Stimulated activated CD8-positive, alpha-beta memory T cell treated with anti-CD3 and anti-CD28 coated beads, Interleukin-7, amount 100 ng/mL, for 4 hours (primary cell): ENCODE data around the gene TERT.
A peak's percentile ranks its signal among the peaks of the same experiment; 100 is the strongest.

ENCODE experiments used
- DNase-seq, 2 donors: peaks; one replicate each; pipeline ENCODE4 v3.0.0-alpha.2; 2020; ENCODE audit warnings: low read depth in 2 of 2

TERT gene

DNA sequence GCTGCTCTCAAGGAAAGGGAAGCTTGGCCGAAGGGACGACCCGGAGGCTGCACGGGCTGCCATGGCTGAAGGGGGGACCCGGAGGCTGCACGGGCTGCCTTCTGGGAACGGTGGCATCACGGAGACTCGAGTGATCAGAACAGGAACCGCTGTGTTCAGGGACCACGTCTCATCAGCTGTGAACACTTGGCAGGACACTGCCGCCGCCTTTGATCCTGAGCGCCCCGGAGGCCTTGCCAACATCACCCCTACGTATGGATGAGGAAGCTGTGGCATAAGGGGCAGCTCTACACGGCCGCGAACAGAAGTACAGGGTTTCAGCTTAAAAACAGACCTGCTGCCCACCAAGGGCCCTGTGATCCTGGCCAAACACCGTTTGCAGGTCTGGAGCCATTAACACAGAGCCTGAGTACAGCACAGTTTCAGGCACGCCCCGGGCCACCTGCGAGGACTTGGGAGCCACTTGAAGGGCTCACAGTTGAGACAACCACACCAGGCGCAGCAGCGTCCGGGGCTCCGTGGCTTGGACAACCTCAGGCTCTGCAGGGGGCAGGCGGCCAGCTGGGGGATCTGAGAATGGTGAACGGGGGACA is 23.9 kb upstream of the TERT start:
- DNase-seq: no peak

DNA sequence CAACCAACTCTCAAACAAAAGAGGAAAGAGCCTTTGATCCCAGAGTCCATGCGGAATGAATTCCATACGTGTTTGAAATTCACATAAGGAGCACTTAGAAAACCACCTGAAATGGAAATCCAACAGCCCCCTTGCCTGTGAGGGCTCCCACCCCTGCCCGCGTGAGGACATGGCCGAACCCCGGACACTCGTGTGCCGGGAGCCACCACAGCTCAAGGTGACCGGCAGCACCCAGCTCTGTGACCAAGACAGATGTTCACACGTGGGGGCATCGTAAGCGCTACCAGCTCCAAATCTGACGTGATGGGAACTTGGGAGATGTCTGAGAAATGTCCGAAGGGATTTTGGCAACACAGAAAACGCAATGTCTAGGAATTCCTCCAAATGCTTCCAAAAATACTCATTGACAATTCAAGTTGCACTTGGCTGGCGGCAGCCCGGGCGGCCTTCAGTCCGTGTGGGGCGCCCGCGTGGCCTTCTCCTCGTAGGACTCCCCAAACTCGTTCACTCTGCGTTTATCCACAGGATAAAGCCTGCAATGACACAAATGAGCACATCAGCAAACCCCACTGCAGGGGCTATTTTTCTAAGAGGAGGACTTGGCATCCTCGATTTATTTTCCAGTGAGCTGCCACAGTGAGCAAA is 23.2 kb upstream of the TERT start:
- DNase-seq: no peak

DNA sequence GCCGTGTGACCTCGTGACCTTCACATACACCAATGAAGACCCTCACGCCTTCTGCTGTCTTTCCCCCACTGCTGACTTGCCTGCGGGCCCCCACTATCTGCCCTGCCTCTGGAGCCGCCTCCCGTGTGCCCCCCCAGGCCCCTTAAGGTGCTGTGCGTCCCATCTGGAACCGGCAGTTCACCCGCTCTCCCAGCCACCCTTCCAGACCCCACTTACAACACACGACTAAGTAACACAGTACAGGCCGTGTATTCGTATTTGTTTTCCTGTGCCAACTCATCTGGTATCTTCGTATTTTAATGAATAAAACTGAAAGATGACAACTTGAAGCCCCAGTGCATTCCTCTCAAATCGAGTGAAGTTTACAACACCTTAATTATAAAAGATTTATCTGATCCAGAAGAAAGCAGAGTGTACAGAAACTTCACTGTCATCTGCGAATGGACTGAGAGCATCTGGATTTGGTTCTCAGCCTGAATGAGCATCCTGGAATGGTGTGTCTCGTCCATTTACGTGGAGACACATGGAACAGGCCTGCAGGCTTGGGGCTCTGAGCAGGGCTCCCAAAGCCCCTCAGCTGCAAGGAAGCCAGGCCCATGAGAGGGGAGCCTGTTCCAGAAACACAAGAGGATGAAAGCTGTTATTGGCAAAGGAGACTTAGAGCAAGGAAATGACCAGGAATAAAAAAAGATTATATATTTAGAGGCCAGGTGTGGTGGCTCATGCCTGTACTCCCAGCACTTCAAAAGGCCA is 21.9 kb upstream of the TERT start:
- no peak for DNase-seq

DNA sequence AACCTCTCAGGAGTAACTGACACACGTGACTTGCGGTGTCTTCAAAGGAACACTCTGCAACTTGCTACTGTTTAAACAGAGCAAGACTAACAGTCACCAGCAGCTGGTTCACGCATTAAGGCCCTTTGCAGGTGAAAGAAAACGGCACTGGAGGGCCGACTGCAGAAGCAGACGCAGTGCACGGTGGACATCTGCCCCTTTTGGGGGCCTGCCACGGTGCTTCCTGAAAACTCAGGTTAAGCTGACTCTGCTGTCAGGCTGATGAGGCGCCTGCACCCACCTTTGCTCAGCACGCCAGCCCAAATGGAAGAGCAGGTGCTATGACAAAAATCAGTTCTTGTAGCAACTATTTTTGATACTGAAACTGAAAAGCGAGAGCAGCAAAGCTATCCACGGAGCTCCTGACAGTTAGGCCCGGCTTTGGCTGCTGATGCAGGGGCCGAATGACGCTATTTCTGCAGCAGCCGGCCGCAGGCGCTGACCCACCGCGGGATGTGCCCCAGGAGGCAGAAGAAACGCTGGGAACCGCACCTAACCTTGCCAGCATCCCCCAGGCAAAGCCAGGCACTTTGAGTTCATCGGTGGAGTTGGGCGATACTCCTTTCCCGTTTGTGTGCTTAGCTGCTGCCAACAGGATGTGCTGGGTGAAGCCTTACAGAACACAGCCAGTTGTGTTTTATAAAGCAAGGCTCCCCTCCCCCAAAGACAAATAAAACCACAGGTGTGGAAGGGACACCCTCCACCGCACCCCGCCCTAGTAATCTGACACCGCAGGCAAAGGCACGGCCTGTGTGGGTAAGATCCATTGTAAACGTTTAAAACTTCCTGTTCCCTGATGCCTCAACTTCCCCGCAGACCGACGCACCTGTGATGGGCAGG is 21.1 kb upstream of the TERT start:
- no peak for DNase-seq

DNA sequence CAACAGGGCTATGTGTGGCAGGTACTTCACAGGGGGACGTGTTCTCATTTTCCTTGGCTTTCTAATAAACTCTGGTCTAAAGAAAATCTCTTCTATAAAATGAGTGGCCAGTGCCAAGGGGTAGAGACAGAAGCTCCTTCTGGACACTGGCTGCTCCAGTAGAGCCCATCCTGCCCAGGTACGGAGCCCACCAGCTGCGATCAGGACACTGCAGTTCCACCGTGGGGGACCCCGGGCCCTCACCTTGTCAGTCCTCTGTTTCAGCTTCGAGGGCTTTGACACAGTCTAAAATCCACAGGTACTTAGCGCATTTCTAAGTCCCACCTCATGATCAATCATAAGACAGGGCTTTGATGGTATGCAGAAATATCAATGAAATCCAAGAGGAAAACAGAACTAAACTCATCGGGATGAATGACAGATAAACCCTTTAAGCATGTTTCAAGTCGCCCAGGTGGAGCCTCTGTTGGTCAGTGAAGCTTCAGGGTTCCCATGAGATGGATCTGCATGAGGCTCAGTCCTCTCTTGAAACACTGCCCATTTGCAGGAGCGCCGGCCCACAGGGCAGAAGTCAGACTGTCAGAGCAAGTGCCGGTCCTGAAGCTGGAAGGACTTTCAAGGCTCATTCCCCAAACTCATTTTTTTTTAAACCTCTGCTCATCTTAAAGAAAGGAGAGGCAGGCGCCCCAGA is 20.3 kb upstream of the TERT start:
- no peak for DNase-seq

DNA sequence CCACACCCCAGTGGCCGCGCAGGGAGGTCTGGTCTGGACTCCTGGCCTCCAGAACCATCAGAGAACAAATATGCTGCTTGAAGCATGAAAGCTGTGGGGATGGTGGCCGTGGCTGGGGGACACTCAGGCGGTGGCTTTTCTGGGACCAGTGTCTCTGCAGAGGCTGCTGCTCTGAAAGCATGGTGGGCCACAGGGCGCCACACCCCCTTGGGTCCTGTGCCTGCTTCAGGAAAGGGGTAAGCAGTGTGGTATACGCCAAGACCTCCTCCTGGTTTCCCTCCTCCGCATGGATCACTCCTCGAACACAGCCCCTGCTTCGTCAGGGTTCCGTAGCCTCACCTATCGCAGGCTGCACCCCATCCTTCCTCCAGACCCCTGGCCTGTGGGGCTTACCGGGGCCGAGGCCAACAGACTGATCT is 19.7 kb upstream of the TERT start:
- DNase-seq: no peak

DNA sequence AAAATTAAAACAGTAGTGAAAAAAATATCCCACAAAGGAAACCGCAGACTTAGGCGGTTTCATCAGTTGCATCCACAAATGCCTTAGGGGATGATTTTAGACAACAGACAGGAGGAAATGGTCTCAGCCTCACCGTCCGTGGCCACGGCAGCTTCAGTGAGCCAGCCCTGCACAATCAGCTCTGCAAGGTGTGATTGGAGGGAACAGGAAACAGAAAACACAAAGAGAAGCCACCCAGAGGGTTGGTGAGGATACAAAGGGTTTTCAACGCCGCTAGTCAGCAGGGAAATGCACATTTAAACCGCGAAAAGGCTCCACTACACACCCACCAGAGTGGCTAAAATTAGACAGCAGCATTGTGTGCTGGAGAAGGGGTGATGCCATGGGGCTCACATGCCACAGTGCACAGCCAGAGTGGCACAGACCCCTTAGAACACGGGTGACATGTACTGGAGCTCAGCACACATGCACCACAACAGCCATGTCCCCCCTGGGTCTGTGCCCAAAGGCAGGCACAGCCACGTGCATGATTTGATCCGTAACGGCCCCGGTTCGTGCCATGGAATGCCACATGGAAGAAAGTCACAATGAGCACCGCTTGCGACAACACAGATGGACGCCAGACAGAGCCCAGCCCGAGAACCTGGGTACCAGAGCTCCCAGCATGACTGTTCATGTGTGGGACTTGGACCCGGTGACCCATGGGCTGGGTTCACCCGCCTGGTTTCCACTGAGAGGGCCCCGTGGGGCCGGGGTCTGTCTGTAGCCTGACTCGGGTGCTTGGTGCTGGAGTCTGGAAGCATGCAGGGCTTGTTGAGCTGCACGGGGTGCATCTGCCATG is 18.3 kb upstream of the TERT start:
- DNase-seq: no peak

DNA sequence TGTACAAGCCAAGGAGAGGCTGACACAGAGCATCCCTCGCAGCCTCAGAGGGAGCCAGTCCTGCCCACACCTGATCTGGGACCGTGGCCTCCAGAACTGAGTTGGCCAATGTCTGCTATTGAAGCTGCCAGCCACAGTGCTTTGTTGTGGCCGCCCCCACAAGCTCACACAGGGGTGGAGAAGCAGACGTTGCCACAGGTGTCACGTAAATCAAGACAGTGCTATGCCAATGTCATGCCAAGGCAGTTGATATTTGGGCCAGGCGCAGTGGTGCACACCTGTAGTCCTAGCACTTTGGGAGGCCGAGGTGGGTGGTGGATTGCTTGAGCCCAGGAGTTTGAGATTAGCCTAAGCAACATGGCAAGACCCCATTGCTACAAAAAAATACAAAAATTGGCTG is 17.3 kb upstream of the TERT start:
- DNase-seq: peak in 1 of 2 donors; percentile 33

DNA sequence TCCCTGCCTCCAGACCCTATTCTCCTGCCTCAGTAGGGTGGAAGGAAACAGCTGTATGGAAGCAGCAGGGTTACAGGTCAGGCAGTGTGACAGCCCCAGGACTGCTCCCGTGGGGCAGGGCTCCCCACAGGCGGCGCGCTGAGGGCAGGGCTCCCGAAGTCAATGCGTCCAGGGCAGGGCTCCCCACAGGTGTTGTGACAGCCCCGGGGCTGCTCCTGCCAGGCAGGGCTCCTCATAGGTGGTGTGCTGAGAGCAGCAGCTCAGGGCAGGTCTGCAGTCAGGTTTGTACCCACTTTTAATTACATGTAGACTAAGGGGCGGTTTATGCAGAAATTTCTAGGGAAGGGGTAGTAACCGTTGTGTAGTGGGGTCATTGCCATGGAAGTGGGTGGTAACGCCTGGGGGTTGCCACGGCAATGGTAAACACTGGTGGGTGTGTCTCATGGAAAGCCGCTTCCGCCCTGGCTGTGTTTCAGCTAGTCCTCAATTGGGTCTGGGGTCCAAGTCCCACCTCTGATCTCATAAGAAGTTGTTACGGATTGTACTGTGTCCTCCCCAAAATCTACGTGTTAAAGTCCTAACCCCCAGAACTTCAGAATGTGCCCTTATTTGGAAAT is 16.7 kb upstream of the TERT start:
- DNase-seq: no peak

DNA sequence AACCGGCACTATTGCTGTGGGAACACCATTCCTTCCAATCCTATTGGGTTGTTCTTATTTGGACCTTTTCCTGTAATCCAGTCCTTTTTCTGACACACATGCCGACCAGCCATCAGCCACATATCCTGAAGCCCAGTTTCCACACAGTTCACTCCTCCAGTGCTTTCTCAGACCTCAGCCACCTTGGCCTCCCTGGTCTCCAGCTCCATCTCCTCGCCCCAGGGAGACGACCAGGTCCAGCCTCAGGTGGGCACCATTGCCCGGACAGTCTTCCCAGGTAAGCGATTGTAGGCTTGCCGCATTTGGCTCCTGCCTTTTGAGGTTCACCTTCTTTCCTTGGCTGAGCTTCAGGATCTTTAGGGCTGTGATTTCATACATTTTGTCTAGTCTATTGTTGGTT is 15.2 kb upstream of the TERT start:
- DNase-seq: no peak

DNA sequence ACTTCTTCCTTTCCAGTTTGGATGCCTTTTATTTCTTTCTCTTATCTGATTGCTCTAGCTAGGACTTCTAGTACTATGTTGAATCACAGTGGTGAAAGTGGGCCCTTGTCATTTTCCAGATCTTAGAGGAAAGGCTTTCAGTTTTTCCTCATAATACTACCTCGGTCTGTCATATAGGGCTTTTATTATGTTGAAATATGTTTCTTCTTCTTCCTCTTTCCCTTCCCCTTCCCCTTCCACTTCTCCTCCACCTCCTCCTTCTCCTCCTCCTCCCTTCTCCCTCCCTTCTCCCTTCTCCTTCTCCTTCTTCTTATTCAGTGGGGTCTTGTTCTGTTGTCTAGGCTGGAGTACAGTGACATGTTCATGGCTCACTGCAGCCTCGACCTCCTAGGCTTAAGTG is 9.2 kb upstream of the TERT start:
- DNase-seq: no peak

DNA sequence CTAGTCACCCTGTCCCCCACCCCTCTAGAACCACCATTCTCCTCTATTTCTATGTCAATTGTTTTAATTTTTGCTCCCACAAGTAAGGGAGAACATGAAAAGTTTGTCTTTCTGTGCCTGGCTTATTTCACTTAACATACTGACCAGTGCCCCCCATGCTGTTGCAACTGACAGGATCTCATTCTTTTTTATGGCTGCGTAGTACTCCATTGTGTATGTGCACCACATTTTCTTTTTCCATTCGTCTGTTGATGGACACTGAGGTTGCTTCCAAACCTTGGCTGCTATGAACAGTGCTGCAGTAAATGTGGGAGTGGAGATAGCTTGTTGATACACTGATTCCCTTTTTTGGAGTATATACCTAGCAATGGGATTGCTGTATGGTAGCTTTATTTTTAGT is 7.4 kb upstream of the TERT start:
- DNase-seq: no peak

DNA sequence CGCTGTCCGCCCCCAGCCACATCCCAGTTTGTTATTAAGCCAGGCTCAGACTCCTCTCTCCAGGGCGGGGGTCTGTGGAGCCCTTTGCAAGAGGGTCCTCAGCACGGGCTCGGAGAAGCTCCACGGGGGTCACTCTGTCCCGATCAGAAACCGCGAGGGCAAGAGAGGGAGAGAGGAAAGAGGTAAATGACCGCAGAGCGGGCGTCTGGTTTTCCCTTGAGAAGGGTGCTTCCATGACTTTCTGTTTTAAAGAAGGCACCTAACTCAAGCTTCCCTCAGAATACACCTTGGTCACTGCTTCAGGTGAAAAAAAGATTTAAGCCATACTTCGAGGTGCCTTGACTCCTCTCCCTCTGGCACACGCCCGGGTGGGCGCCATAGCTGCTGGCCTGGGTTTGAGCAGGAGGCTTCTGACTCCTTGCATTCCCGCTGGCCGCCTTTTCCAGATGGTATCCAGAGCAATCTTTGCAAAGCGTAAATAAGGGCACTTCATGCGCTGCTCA is 5.8 kb upstream of the TERT start:
- DNase-seq: no peak

DNA sequence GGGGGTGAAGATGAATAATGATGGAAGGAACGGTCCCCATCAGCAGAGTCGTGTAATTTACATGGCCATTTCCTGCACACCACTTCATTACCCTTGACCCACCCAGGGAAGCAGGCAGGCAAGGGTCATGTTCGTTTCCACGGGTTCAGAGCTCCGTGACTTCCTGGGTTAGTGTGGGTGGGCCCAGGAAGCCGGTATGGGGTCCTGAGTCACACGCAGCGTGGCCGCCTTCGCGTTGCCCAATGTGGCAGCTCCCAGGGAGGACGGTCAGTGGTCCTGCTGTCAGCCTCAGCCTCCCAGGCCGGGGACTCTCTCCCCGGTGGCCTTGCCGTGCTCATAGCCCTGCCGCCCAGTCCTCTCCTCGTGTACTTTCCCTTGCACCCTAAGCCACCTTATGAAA is 5.1 kb upstream of the TERT start:
- no peak for DNase-seq

DNA sequence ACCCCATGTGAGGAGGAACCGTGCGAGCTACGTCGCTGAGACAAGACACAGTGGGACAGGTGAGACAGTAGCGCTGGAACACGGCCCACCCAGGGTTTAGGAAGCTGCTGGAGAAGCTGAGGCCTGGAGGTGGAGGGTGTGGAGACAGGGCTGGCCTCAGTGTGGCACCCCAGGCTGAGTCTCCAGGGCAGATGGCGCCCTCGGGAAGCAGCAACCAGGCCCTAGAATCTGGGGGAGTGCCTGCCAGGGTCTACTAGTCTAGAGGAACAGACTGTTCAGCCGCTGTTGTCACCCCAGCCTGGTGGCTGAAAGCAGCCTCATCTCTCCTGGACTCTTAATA is 4.6 kb upstream of the TERT start:
- DNase-seq: no peak

DNA sequence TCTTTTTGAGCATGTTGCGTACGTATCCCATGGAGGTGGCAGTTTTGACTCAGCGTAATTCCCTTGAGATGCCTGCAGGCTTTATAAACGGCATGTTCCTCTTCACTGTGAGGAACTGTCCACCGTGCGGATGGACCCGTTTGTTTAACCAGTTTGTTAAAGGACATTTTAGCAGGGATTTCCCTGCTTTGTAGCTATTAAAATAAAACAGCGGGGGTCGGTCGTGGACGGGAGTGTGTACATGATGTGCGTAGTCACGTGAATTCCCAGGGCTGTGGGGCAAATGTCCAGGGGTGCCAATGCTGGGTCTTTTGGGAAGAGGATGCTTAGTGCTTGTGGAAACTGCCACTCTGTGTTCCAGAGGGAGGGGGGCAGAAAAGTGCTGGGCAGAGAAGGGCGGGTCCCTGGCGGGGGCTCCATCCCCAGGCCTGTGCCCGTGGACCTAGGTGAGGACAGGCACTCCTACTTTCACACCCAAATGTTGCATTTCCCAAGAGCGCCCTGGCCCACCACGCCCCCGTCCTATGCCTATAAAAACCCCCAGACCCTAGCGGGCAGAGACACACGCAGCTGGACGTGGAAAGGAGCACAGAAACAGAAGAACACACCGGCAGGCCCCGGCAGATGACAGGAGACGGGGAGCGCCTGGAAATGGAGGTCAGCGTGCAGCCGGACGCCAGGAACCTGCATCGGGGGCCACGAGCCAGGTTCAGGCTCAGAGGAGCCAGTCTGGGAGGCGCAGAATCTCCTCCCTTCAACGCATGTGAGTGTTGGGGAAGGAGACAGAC is 4.0 kb upstream of the TERT start:
- no peak for DNase-seq

DNA sequence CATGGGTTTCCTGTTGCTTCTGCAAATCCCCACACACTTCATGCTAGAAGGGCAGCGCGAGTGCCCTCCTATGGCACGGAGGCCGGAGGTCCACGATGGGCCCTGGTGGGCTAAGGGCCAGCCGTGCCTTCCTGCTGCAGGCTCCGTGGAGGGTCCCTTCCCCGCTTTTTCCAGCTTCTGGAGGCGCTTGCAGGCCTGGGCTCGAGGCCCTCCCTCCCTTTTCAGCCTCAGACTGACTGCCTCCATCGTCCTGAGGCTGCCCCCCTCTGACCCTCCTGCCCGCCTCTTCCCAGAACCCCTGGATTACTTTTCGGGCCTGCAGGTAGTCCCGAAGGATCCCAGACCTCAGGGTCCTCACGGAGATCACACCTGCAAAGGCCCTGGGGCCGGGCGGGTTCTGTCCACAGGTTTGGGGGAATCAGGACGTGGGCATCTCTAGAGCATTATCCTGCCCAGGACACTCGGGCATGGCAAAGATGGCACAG is 3.2 kb upstream of the TERT start:
- DNase-seq: no peak

DNA sequence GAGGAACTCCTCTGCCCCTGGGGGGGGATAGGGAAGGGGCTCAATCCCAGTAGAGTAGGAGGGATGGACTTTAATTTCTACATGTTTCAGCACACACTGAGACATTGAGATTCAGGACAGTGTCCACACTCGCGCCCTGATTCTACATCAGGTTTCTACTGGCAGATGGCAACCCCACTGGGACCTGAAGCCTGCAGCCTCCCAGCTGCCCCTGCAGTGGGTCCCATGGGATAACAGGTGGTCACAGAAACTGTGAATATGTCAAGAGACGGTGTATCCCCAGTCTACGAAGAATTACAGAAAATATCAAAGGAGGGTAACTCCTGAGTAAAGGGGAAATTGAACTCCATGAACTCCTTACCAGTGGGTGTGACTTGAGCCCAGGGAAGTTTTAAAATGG is 2.4 kb upstream of the TERT start:
- DNase-seq: no peak

DNA sequence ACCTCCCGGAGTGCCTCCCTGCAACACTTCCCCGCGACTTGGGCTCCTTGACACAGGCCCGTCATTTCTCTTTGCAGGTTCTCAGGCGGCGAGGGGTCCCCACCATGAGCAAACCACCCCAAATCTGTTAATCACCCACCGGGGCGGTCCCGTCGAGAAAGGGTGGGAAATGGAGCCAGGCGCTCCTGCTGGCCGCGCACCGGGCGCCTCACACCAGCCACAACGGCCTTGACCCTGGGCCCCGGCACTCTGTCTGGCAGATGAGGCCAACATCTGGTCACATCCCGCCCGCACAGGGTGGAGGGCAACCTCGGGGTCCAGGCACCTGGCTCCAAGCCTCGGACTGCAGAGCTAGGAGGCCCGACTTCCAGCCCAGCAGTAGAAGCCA is 776 bp upstream of the TERT start:
- no peak for DNase-seq
